Gastrocnemius medialis (tissue), 4 donors: ENCODE data around the gene EFEMP1.
"Not testable (repeated sequence)": the region's sequence is repeated elsewhere in the genome, so short reads cannot be mapped to it uniquely, and the experiment has no call there.

Experiments
- CTCF ChIP-seq, 5 experiments: fragments of 450-650 bp in 3 of 5; fragments of 200-600 bp in 2 of 5; sonication (generic) in 2 of 5; IDR thresholded peaks in 4 of 5; conservative IDR thresholded peaks in 1 of 5; 1 replicate in 4 of 5; 2 replicates in 1 of 5; pipeline ENCODE4 v1.5.1; 2016 to 2019; ENCODE audit warnings: antibody characterized with exemption in 5 of 5, mild to moderate bottlenecking in 3 of 5, moderate library complexity in 3 of 5
- POLR2A ChIP-seq, 2 donors: fragments of 450-650 bp; IDR thresholded peaks; one replicate each; pipeline ENCODE4 v1.6.1; 2017; ENCODE audit warnings: antibody characterized with exemption in 2 of 2, mild to moderate bottlenecking in 2 of 2, moderate library complexity in 2 of 2

- not testable (repeated sequence) for TF ChIP-seq POLR2A (IDR thresholded peaks at IDR 0.05); CTCF (IDR thresholded peaks at IDR 0.05 in 4 of 5, conservative IDR thresholded peaks at IDR 0.05 in 1 of 5)
Measured at GRCh38 chr2:55827428-55827827, 96.2 kb downstream of the EFEMP1 start.
